Fibroblast of pulmonary artery (primary cell): ENCODE measurements around the gene STARD10.
"Not testable (repeated sequence)": the region's sequence is repeated elsewhere in the genome, so short reads cannot be mapped to it uniquely, and the experiment has no call there.

Source experiments
- DNase-seq: peaks from one replicate; pipeline ENCODE4 v3.0.0-alpha.2; 2010; ENCODE audit warnings: low read depth
- H3K4me3 ChIP-seq: replicated peaks from 2 replicates; pipeline ENCODE4 v1.5.1; 2011; ENCODE audit warnings: low read depth, mild to moderate bottlenecking, control low read depth, low read length, moderate library complexity
- CTCF ChIP-seq: IDR thresholded peaks from 2 replicates; pipeline ENCODE4 v1.5.1; 2011; ENCODE audit warnings: mild to moderate bottlenecking, control low read depth, low read length, inconsistent platforms; ENCODE audit errors: missing control alignments

STARD10 gene

GRCh38 chr11:72805216-72805615, 11.4 kb upstream of the STARD10 start:
- DNase-seq: no peak
- no peak for TF ChIP-seq CTCF
- no peak overlapping the region for H3K4me3 ChIP-seq

- TF ChIP-seq CTCF: no peak
- no peak overlapping the region for H3K4me3 ChIP-seq
- DNase-seq: no peak
Measured at GRCh38 chr11:72802822-72803221, 9.0 kb upstream of the STARD10 start.

GRCh38 chr11:72799441-72799840, 5.6 kb upstream of the STARD10 start:
- no peak for TF ChIP-seq CTCF
- no peak for DNase-seq
- no peak overlapping the region for H3K4me3 ChIP-seq

- no peak overlapping the region for H3K4me3 ChIP-seq
- TF ChIP-seq CTCF: no peak
- no peak for DNase-seq
Measured at GRCh38 chr11:72798361-72798760, 4.5 kb upstream of the STARD10 start.

- no peak overlapping the region for H3K4me3 ChIP-seq
- TF ChIP-seq CTCF: no peak
- DNase-seq: no peak
Measured at GRCh38 chr11:72793076-72793424, 797 bp downstream of the STARD10 start.

- no peak for TF ChIP-seq CTCF
- DNase-seq: no peak
- H3K4me3 ChIP-seq: no peak overlapping the region
Measured at GRCh38 chr11:72792437-72793021, 1.3 kb downstream of the STARD10 start.

GRCh38 chr11:72791228-72791627, 2.6 kb downstream of the STARD10 start:
- DNase-seq: not testable (repeated sequence)

More at GRCh38 chr11:72791228-72791627, 2.6 kb downstream of the STARD10 start:
- not testable (repeated sequence) for H3K4me3 ChIP-seq
